Measurements from ENCODE around the gene PIF1.

The PIF1 gene

GRCh38 chr15:64775551-64776401 lies 49.7 kb downstream of the PIF1 start, which contains the start of gene RBPMS2:
Gene RBPMS2, minus strand, starts transcription at chr15:64775589. Its CDS starts 270 bp downstream, at chr15:64775319.
- peak within 1 kb of the TSS; percentile 43 for H3K4me3 ChIP-seq (ENCODE audit: low read depth, low read length)
- no peak for DNase-seq (ENCODE audit: low read depth, low spot score)
- TF ChIP-seq CTCF (IDR thresholded peaks at IDR 0.05; ENCODE audit: low read depth, low read length): no peak
- in situ Hi-C loops (cut with HindIII; ENCODE audit: low sequenced_read_pairs): no loop called here

- DNase-seq (ENCODE audit: low read depth, low spot score): no peak
- in situ Hi-C loops (cut with HindIII; ENCODE audit: low sequenced_read_pairs): no loop called here
- H3K4me3 ChIP-seq (ENCODE audit: low read depth, low read length): peak overlapping the region; percentile 38
- no peak for TF ChIP-seq CTCF (IDR thresholded peaks at IDR 0.05; ENCODE audit: low read depth, low read length)
Observed at GRCh38 chr15:64774629-64775493, 50.6 kb downstream of the PIF1 start.

- in situ Hi-C loops (cut with HindIII; ENCODE audit: low sequenced_read_pairs): no loop called here
- DNase-seq (ENCODE audit: low read depth, low spot score): no peak
- no peak for TF ChIP-seq CTCF (IDR thresholded peaks at IDR 0.05; ENCODE audit: low read depth, low read length)
- H3K4me3 ChIP-seq (ENCODE audit: low read depth, low read length): peak overlapping the region; percentile 24
Observed at GRCh38 chr15:64774037-64774628, 51.3 kb downstream of the PIF1 start.

GRCh38 chr15:64773606-64774005 lies 51.8 kb downstream of the PIF1 start:
- no peak for TF ChIP-seq CTCF (IDR thresholded peaks at IDR 0.05; ENCODE audit: low read depth, low read length)

GRCh38 chr15:64772964-64773363 lies 52.5 kb downstream of the PIF1 start:
- DNase-seq (ENCODE audit: low read depth, low spot score): no peak
- no peak overlapping the region for H3K4me3 ChIP-seq (ENCODE audit: low read depth, low read length)
- in situ Hi-C loops (cut with HindIII; ENCODE audit: low sequenced_read_pairs): no loop called here
- TF ChIP-seq CTCF (IDR thresholded peaks at IDR 0.05; ENCODE audit: low read depth, low read length): no peak

More at GRCh38 chr15:64773606-64774005, 51.8 kb downstream of the PIF1 start:
- DNase-seq (ENCODE audit: low read depth, low spot score): no peak
- H3K4me3 ChIP-seq (ENCODE audit: low read depth, low read length): no peak overlapping the region
- in situ Hi-C loops (cut with HindIII; ENCODE audit: low sequenced_read_pairs): no loop called here

- DNase-seq (ENCODE audit: low read depth, low spot score): no peak
- H3K4me3 ChIP-seq (ENCODE audit: low read depth, low read length): no peak overlapping the region
- in situ Hi-C loops (cut with HindIII; ENCODE audit: low sequenced_read_pairs): no loop called here
- no peak for TF ChIP-seq CTCF (IDR thresholded peaks at IDR 0.05; ENCODE audit: low read depth, low read length)
Observed at GRCh38 chr15:64772488-64772887, 53.0 kb downstream of the PIF1 start.
